GM12874 (cell line): ENCODE results near the gene ALK.

Source experiments
- CTCF ChIP-seq: IDR thresholded peaks from 2 replicates; pipeline ENCODE4 v1.5.1; 2011; ENCODE audit warnings: low read depth, mild to moderate bottlenecking, control low read depth, low read length, moderate library complexity; ENCODE audit not compliant: insufficient read depth

The ALK gene

GRCh38 chr2:29164091-29164846 lies 757.1 kb downstream of the ALK start:
- no peak for TF ChIP-seq CTCF

GRCh38 chr2:29162204-29162928 lies 759.0 kb downstream of the ALK start:
- no peak for TF ChIP-seq CTCF

- TF ChIP-seq CTCF, result no peak
These were observed 761.2 kb downstream of the ALK start for GRCh38 chr2:29160184-29160583.

GRCh38 chr2:29159125-29159524 lies 762.3 kb downstream of the ALK start:
- TF ChIP-seq CTCF, result no peak

- TF ChIP-seq CTCF, result no peak
These were observed 764.3 kb downstream of the ALK start for GRCh38 chr2:29157131-29157530.

- TF ChIP-seq CTCF, result no peak
These were observed 765.8 kb downstream of the ALK start for GRCh38 chr2:29155578-29155977.

- TF ChIP-seq CTCF, result no peak
These were observed 766.8 kb downstream of the ALK start for GRCh38 chr2:29154610-29155009.
